Liver (tissue), 9 donors: ENCODE results near the gene C16orf74. TPM values are rescaled to one million over a fixed set of nuclear protein-coding genes. Genes with fewer than 3 reads are reported as not detected.

Experiments
- DNase-seq: peaks from one replicate; pipeline ENCODE4 v3.0.0-alpha.2; 2017; ENCODE audit warnings: low spot score
- H3K27ac ChIP-seq, 2 donors: one replicate each; pipeline ENCODE4 v1.7.0; 2013; ENCODE audit warnings: inconsistent platforms in 2 of 2, low read length in 2 of 2, control low read depth in 1 of 2, low read depth in 1 of 2, mild to moderate bottlenecking in 1 of 2
- H3K27me3 ChIP-seq, 4 donors: one replicate each; pipeline versions ENCODE4 v1.6.1 to v1.7.0; 2013; ENCODE audit warnings: low read length in 3 of 4, inconsistent platforms in 1 of 4, mild to moderate bottlenecking in 1 of 4, moderate library complexity in 1 of 4; ENCODE audit not compliant: control insufficient read depth in 4 of 4, insufficient read depth in 4 of 4
- H3K36me3 ChIP-seq, 4 donors: one replicate each; pipeline versions ENCODE4 v1.6.1 to v1.7.0; 2013; ENCODE audit warnings: low read length in 3 of 4, mild to moderate bottlenecking in 3 of 4, low read depth in 1 of 4, moderate library complexity in 1 of 4; ENCODE audit not compliant: control insufficient read depth in 4 of 4, insufficient read depth in 3 of 4
- H3K4me1 ChIP-seq, 4 donors: one replicate each; pipeline versions ENCODE4 v1.6.1 to v1.7.0; 2013; ENCODE audit warnings: low read length in 3 of 4, mild to moderate bottlenecking in 3 of 4, moderate library complexity in 1 of 4; ENCODE audit not compliant: control insufficient read depth in 4 of 4, insufficient read depth in 4 of 4
- H3K4me3 ChIP-seq, 3 donors: one replicate each; pipeline versions ENCODE4 v1.6.1 to v1.7.0; 2013; ENCODE audit warnings: low read length in 3 of 3, control low read depth in 1 of 3, low read depth in 1 of 3, mild to moderate bottlenecking in 1 of 3
- H3K9ac ChIP-seq, 2 donors: one replicate each; pipeline ENCODE4 v1.7.0; 2013; ENCODE audit warnings: low read length in 2 of 2, mild to moderate bottlenecking in 2 of 2, moderate library complexity in 2 of 2, control low read depth in 1 of 2, low read depth in 1 of 2
- H3K9me3 ChIP-seq, 4 donors: one replicate each; pipeline versions ENCODE4 v1.6.1 to v1.7.0; 2013; ENCODE audit warnings: low read length in 3 of 4; ENCODE audit not compliant: control insufficient read depth in 4 of 4
- EGR1 ChIP-seq, 2 donors: IDR thresholded peaks; 2 replicates each; pipeline ENCODE4 v1.6.1; 2016 to 2018; ENCODE audit warnings: antibody characterized with exemption in 2 of 2, low read depth in 2 of 2
- FOXA1 ChIP-seq: IDR thresholded peaks from 2 replicates; pipeline ENCODE4 v1.6.1; 2016; ENCODE audit warnings: antibody characterized with exemption
- HNF4A ChIP-seq, 2 donors: conservative IDR thresholded peaks; 2 replicates each; pipeline ENCODE4 v1.6.1; 2016; ENCODE audit warnings: antibody characterized with exemption in 2 of 2, mild to moderate bottlenecking in 2 of 2
- HNF4G ChIP-seq: IDR thresholded peaks from 2 replicates; pipeline ENCODE4 v1.6.1; 2016; ENCODE audit warnings: antibody characterized with exemption
- JUND ChIP-seq, 2 donors: IDR thresholded peaks; 2 replicates each; pipeline ENCODE4 v1.6.1; 2016; ENCODE audit warnings: antibody characterized with exemption in 2 of 2
- RAD21 ChIP-seq, 2 donors: IDR thresholded peaks; 2 replicates each; pipeline ENCODE4 v1.6.1; 2016; ENCODE audit warnings: antibody characterized with exemption in 2 of 2, mild to moderate bottlenecking in 2 of 2
- RXRA ChIP-seq, 2 donors: IDR thresholded peaks; 2 replicates each; pipeline ENCODE4 v1.6.1; 2017 to 2018; ENCODE audit warnings: antibody characterized with exemption in 2 of 2, mild to moderate bottlenecking in 1 of 2
- SP1 ChIP-seq: IDR thresholded peaks from 2 replicates; pipeline ENCODE4 v1.6.1; 2018; ENCODE audit warnings: antibody characterized with exemption, mild to moderate bottlenecking
- TAF1 ChIP-seq: conservative IDR thresholded peaks from 2 replicates; pipeline ENCODE4 v1.6.1; 2016; ENCODE audit warnings: antibody characterized with exemption, mild to moderate bottlenecking
- YY1 ChIP-seq: IDR thresholded peaks from 2 replicates; pipeline ENCODE4 v1.6.1; 2016; ENCODE audit warnings: antibody characterized with exemption, mild to moderate bottlenecking
- WGBS: extraction: QIAGEN DNeasy Blood & Tissue Kit; methylation state at CpG from one replicate; pipeline ENCODE4 v1.1.7; 2013; 5-methylcytosine and 5-hydroxymethylcytosine counted together
- polyA plus RNA-seq, 2 donors: library from polyadenylated mRNA; stranded (reverse) in 1 of 2; unstranded in 1 of 2; fragments of 200-250 nt in 1 of 2; fragments of >200 nt in 1 of 2; fragmentation: Nextera tagmentation in 1 of 2; extraction: Ambion mirVana in 1 of 2; gene quantifications; one replicate each; pipeline versions ENCODE4 v1.2.1 to v1.2.3, GENCODE V29; 2013 to 2015
- total RNA-seq, 2 donors: library from RNA; depleted of rRNA; stranded (reverse); fragments of >200 nt; gene quantifications; one replicate each; pipeline ENCODE4 v1.2.3, GENCODE V29; 2014
- TF ChIP-seq, protein P1 (sequence below): fragments of 150-350 bp; IDR thresholded peaks from 2 replicates; pipeline ENCODE4 v1.5.1; 2017; ENCODE audit warnings: improper control_type of control experiment, low read depth, low read length; ENCODE audit not compliant: missing input control
- TF ChIP-seq, protein P2 (sequence below): IDR thresholded peaks from 2 replicates; pipeline ENCODE4 v1.6.1; 2016; ENCODE audit warnings: antibody characterized with exemption
- TF ChIP-seq, protein P3 (sequence below): IDR thresholded peaks from 2 replicates; pipeline ENCODE4 v1.6.1; 2016; ENCODE audit warnings: antibody characterized with exemption, mild to moderate bottlenecking
- TF ChIP-seq, protein P4 (sequence below): IDR thresholded peaks from 2 replicates; pipeline ENCODE4 v1.6.1; 2016; ENCODE audit warnings: antibody characterized with exemption
- TF ChIP-seq, protein P5 (sequence below): IDR thresholded peaks from 2 replicates; pipeline ENCODE4 v1.6.1; 2016; ENCODE audit warnings: antibody characterized with exemption
- donor health status: healthy.
- donor health status: healthy.
- donor health status: healthy.
- donor health status: healthy.
- donor health status: healthy.

Gene C16orf74
- total and polyA plus RNA-seq, 4 donors = 0.37 to 0.75 (median 0.43) TPM

DNA sequence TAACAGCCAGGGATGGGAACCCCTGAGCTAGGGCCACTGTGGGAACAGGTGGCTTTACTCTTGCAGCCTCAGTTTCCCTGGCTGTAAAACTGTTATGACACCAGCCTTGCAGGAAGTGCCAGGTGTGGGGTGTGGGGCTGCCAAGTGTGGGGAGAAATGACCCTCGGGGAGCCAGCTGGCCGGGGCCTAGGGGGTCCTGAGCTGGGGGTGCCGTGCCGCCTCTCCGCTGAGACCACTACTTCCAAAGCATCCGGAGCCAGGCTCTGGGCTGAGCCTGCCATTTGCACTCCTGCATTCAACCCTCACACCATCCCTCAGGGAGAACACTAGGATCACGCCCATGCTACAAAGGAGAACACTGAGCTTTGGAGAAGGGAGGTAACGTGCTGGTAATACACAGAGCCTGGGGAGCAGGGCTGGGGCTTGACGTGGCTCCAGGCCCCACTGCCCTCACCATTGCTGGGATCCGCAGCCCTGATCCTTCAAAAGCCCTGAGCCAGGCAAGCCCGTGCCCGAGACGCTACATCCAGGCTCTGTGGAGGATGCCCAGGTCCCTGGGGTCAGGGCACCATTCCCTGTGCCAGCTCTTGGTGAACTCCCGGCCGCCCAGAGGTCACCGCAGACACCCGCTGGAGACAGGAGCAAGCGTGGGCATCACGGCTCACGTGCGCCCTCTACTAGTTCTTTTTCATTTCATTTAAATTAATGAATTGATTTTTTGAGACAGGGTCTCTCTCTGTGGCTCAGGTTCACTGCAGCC, 33.3 kb downstream of the C16orf74 start (continued):
- peak; percentile 28 for TF ChIP-seq HNF4G
- TF ChIP-seq, protein P1, sequence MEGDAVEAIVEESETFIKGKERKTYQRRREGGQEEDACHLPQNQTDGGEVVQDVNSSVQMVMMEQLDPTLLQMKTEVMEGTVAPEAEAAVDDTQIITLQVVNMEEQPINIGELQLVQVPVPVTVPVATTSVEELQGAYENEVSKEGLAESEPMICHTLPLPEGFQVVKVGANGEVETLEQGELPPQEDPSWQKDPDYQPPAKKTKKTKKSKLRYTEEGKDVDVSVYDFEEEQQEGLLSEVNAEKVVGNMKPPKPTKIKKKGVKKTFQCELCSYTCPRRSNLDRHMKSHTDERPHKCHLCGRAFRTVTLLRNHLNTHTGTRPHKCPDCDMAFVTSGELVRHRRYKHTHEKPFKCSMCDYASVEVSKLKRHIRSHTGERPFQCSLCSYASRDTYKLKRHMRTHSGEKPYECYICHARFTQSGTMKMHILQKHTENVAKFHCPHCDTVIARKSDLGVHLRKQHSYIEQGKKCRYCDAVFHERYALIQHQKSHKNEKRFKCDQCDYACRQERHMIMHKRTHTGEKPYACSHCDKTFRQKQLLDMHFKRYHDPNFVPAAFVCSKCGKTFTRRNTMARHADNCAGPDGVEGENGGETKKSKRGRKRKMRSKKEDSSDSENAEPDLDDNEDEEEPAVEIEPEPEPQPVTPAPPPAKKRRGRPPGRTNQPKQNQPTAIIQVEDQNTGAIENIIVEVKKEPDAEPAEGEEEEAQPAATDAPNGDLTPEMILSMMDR = peak; percentile 63
- TF ChIP-seq YY1 = no peak
- TF ChIP-seq JUND (IDR thresholded peaks at IDR 0.05) = no peak
- TF ChIP-seq FOXA1 = no peak
- peak; percentile 48 to 78 for TF ChIP-seq HNF4A (conservative IDR thresholded peaks at IDR 0.05)

DNA sequence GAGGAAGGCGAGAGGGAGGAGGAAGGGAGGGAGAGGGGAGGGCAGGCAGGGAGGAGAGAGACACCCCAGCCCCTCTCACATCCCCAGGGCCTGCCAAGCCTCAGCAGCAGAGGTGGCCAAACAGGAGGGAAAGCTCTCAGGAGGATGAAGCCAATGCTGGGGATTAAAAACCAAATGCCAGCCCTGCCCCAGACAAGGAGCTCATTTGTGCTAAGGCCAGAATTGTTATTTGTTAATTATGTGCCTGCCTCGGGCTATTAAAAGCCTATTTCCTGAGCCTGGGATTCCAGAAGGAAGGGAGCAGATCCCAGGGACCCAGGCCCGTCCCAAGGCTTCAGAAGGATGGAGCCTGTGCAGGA, 34.2 kb downstream of the C16orf74 start:
- H3K4me1 ChIP-seq = peaks cover 2 to 17% (median 5%) of the 10 kb centered on the region in 4 donors
- H3K9ac ChIP-seq = no peak overlapping the region
- H3K27ac ChIP-seq = no peak overlapping the region
- no peak for TF ChIP-seq YY1
- TF ChIP-seq, protein P2, sequence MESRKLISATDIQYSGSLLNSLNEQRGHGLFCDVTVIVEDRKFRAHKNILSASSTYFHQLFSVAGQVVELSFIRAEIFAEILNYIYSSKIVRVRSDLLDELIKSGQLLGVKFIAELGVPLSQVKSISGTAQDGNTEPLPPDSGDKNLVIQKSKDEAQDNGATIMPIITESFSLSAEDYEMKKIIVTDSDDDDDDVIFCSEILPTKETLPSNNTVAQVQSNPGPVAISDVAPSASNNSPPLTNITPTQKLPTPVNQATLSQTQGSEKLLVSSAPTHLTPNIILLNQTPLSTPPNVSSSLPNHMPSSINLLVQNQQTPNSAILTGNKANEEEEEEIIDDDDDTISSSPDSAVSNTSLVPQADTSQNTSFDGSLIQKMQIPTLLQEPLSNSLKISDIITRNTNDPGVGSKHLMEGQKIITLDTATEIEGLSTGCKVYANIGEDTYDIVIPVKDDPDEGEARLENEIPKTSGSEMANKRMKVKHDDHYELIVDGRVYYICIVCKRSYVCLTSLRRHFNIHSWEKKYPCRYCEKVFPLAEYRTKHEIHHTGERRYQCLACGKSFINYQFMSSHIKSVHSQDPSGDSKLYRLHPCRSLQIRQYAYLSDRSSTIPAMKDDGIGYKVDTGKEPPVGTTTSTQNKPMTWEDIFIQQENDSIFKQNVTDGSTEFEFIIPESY = no peak
- TF ChIP-seq SP1 = no peak
- TF ChIP-seq, protein P3, sequence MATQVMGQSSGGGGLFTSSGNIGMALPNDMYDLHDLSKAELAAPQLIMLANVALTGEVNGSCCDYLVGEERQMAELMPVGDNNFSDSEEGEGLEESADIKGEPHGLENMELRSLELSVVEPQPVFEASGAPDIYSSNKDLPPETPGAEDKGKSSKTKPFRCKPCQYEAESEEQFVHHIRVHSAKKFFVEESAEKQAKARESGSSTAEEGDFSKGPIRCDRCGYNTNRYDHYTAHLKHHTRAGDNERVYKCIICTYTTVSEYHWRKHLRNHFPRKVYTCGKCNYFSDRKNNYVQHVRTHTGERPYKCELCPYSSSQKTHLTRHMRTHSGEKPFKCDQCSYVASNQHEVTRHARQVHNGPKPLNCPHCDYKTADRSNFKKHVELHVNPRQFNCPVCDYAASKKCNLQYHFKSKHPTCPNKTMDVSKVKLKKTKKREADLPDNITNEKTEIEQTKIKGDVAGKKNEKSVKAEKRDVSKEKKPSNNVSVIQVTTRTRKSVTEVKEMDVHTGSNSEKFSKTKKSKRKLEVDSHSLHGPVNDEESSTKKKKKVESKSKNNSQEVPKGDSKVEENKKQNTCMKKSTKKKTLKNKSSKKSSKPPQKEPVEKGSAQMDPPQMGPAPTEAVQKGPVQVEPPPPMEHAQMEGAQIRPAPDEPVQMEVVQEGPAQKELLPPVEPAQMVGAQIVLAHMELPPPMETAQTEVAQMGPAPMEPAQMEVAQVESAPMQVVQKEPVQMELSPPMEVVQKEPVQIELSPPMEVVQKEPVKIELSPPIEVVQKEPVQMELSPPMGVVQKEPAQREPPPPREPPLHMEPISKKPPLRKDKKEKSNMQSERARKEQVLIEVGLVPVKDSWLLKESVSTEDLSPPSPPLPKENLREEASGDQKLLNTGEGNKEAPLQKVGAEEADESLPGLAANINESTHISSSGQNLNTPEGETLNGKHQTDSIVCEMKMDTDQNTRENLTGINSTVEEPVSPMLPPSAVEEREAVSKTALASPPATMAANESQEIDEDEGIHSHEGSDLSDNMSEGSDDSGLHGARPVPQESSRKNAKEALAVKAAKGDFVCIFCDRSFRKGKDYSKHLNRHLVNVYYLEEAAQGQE = no peak
- no peak for TF ChIP-seq HNF4G
- TF ChIP-seq, protein P4, sequence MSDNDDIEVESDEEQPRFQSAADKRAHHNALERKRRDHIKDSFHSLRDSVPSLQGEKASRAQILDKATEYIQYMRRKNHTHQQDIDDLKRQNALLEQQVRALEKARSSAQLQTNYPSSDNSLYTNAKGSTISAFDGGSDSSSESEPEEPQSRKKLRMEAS = no peak
- no peak for TF ChIP-seq RAD21 (IDR thresholded peaks at IDR 0.05)
- TF ChIP-seq, protein P5, sequence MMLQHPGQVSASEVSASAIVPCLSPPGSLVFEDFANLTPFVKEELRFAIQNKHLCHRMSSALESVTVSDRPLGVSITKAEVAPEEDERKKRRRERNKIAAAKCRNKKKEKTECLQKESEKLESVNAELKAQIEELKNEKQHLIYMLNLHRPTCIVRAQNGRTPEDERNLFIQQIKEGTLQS = no peak
- no peak for TF ChIP-seq FOXA1
- TF ChIP-seq, protein P1 = no peak
- no peak for TF ChIP-seq EGR1 (IDR thresholded peaks at IDR 0.05; ENCODE audit: low read depth in 2 of 2)
- no peak for TF ChIP-seq HNF4A (conservative IDR thresholded peaks at IDR 0.05)
- TF ChIP-seq RXRA (IDR thresholded peaks at IDR 0.05) = no peak
- no peak for TF ChIP-seq TAF1
- H3K4me3 ChIP-seq = no peak overlapping the region
- no peaks in the 10 kb centered on the region for H3K36me3 ChIP-seq
- H3K27me3 ChIP-seq = no peaks in the 10 kb centered on the region
- WGBS = 79% methylated on average over 3 of the region's 3 CpGs
- H3K9me3 ChIP-seq = peaks cover 0 to 4% (median 0%) of the 10 kb centered on the region in 4 donors
- DNase-seq = no peak
